T-helper 22 cell (primary cell): ENCODE data around the gene TOMM70.
"Not testable (repeated sequence)": the region's sequence is repeated elsewhere in the genome, so short reads cannot be mapped to it uniquely, and the experiment has no call there.

ENCODE experiments used
- DNase-seq: peaks from one replicate; pipeline ENCODE4 v3.0.0-alpha.2; 2020; ENCODE audit warnings: low read depth

TOMM70 gene

DNA sequence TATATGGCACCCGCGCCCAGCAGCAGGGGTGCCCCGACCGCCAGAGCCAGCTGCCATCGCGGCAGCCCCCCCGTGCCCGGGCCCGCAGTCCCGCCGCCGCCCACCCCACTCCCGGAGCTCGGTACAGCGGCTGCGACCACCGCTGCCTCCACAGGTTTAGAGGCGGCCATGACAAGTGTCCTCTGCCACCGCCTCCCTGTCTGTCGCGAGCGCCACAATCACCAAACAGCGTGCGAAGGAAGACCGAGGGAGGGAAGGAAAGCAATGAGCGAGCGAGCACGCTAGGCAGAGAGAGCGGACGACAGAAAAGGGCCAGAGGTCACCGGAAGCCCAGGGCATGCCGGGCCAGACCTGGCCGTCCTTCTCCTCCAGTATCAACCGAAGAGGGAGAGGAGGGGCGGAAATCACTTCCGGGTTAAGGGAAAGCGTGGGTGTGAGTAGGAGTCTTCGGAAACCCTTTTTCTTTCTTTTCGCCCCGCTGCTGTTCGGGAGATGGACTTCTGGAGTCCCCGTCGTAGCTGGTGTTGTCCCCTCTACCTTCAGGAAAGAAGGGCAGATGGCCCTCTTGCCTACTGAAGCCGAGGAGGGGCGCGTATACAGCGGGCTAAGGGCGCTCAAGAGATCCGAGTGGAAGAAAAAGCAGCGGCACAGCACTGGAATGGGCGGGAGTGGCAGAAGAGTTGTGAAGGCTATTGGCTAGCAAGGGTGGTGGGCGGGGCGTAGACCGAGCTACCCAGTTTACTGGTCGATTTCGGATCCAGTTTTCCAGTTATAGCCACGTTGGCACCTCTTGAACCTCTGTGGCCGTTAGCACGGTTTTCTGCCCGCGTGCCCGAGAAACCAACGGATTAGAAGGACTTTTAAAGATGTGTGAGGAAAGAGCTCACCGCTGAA, at the start of gene TOMM70, which contains the start of gene LNP1:
Gene TOMM70, minus strand, starts transcription at position 310 of the 894 bp plus-strand sequence. Its CDS starts 140 bp downstream, at position 170.
Gene LNP1, plus strand, starts transcription at position 760 of the 894 bp plus-strand sequence. CDS start 28,191 bp downstream, outside the sequence.
- peak; percentile 89 for DNase-seq

DNA sequence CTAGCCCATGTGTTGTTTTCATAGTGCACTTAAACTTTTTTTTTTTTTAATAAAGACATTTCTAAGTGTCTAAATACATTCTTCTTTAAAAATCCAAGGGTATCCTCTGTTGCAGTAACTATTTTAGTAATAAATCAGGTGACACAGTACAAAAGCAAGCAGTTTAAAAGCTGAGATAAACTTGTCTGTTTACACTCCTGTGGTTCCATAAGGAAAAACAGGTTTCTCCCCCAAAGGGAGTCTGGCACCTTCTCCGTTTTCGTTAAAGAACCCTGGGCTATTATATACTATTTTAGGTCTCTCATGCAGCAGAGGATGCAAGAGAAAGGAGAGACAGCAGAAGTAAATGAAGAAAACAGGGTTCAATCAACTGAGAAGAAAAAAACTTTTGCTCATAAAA, 48.3 kb upstream of the TOMM70 start:
- DNase-seq: no peak

DNA sequence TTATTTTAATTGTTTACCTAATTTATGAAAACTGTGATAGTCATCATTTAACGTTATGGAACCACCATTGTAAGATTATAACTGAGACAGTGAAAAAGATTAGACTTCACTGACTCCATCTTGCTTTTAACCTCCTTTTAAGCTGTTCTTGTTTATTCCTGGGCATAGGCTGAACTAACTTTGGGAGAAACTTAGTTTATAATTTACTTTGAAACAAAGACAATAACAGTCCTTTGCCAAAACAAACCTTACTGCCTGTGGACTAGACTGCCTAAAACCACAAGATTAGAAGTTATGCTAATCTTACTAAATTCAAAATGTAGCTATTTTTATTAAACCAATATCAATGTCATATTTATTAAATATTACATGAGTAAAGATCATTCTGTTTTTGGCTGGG, 47.2 kb upstream of the TOMM70 start:
- no peak for DNase-seq

DNA sequence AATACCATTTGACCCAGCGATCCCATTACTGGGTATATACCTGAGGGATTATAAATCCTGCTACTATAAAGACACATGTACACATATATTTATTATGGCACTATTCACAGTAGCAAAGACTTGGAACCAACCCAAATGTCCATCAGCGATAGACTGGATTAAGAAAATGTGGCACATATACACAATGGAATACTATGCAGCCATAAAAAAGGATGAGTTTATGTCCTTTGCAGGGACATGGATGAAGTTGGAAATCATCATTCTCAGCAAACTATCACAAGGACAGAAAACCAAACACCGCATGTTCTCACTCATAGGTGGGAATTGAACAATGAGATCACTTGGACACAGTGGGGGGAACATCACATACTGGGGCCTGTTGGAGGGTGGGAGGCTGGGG, 46.2 kb upstream of the TOMM70 start:
- not testable (repeated sequence) for DNase-seq

DNA sequence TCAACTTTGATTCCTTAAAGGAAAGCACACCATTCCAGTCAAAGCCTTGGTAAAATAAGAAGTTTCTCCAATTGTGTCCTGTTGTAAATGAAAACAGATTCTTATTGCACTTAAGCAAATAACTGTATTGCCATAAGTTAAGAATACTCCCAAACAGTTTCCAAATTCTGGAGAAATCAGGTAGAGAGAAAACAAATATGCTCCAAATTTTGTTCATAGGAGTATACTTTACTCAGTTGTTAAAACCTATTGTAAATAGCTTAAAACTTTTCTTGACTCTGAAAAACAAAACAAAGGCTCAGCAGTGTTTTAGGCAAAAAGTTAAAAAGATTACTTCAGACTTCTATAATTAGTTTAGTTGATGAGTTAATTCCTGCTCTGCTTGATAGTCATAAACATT, 42.8 kb upstream of the TOMM70 start:
- DNase-seq: no peak

DNA sequence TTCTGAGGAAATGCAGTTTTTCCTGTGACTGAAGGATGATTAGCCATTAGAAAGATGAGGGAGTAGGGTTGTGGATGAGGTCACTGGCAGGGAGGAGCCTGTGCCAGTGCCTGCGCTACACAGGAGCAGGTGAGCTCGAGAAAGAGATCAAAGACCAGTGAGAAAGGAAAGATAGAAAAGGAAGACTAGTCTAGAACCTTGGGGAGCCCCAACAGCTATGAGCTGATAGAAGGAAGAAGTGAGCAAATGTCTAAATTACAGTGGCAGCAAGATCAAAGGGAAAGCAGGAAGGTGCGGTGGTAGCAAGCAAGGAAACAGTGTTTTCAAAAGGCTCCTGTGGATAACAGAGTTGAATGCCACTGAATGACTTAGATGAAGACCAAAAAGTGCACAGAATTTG, 40.0 kb upstream of the TOMM70 start:
- DNase-seq: no peak

DNA sequence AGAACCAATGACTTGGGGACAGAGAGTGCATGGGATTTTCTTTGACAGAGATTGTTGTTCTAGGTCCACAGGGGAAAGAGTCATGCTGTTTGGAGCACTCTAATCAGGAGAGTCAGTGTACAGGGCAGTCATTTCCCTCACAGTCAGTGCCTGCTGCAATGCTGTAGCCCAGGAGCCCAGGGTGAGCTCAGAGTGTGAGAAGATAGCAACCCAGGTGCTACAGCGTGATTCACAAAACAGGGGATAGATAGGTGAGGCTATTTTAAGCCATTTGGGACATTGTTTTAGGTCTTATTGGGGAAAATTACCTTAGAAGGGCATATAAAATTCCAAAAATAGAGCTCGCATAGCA, 37.7 kb upstream of the TOMM70 start:
- DNase-seq: no peak

DNA sequence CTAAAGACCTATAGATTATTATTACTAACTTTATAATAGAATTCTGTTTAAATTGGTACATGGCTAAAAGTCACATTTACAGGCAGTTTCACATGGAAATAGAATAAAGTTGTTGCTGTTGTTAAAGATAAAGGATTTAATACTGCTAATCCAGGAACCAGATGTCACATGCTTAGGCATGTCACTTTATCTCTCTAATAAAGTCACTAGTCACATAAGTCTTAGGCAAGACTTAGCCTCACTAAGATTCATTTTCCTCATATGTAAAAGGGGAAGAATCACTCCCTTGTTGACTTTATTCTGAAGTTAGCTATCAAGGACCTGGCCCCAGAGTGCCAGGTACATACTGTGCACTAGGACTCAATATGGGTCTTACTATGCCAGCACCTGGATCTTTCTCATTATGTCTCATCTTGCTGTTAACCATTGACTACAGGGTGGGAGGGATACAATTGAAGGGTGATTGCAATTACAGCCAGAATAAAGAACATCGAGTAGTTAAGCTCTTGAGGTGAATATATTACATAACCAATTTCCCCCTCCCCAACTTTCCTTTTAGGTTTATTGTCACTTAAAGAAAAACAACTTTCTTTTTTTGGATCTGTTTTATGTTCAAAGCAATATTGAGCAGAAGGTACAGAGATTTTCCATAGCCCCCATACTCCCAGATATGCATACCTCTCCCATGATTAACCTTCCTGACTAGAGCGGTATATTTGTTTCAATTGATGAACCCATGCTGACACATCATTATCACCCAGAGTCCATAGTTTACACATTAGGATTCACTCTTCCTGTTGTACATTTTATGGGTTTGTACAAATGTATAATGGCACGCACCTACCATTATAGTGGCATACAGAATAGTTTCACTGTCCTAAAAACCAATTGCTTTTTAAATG, 37.1 kb upstream of the TOMM70 start:
- DNase-seq: no peak

DNA sequence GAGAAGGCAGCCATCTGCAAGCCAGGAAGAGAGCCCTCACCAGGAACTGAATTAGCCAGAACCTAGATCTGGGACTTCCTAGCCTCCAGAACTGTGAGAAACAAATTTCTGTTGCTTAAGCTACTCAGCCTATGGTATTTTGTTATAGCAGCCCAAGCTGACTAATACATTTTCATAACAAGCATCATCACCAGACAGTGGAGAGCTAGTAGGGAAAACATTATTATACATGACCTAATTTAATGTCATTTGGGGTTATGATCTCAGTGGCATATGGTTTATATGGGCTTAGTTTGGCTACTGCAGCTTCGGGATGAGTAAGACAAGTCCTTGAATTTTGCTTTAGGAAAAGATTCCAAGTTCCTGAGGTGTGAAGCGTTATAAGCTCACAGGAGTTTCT, 36.1 kb upstream of the TOMM70 start:
- no peak for DNase-seq

DNA sequence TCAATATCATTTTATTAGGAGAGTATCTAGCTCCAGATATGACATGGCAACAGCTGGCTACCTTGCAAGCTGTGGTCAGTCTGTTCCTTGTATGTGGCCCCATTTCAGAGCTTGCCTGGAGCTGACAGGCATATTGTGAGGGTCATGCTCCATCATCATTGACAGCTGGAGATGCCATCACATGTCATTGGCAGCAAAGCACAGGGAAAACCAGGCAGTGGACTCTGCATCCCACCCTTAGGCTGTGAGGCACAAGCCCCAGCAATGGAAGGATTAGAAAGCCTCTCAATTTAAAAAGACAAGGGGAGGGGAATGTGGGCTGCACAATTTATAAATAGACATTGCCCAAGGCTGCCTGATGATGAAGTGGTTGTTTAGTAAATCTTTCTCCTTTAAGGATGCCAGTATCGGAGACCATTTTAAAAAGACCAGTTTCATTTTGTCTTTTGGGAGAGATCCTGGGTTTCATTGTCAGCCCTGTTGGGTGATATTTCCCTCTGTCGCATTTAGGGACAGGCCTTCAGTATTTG, 28.4 kb upstream of the TOMM70 start:
- DNase-seq: no peak

DNA sequence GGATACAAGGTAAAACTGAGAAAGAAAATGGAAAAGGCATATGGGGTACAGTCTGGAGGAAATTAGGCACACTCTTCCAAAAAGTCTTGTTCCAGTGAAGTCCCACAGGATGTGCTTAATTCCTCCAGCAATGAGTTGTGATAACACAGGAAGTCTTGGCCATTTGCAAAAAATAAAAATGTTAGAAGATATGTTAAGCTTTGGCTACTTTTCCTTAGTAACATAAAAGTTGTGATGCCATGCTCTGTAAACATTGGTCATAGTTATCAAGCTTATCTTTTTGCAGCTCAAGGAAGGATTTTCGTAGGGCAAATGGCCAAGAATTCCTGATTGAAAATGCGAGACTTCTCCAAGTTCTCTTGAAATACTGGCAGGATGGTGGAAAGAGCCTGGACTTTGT, 26.8 kb upstream of the TOMM70 start:
- DNase-seq: no peak

DNA sequence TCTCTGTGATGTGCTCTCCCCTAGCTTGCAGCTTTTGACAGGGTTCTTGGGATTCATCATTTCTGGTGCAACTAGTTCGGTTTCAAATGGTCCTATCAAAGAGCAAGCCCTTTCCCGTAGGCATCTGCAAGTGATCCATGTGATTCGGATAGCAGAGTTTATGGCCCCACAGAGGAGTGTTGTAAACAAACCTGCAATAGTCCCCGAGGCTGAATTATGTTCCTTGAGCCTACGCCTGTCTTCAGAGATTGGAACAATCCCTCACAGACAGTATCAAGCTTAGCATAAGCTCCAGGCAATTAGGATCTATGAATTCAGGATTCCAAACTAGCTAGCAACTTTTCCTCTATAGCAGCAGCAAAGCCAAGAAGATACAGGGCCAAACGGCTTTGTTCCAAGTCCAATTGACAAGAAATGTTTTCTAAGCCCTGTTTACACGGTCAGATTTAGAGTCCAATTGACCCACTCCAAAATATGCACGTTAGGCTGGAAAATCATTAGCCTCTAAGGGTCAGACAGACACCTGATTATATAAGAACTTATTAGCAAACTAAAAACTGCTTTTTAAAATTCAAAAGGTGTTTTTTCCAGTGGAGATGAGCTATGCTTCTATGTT, 25.3 kb upstream of the TOMM70 start:
- DNase-seq: no peak

DNA sequence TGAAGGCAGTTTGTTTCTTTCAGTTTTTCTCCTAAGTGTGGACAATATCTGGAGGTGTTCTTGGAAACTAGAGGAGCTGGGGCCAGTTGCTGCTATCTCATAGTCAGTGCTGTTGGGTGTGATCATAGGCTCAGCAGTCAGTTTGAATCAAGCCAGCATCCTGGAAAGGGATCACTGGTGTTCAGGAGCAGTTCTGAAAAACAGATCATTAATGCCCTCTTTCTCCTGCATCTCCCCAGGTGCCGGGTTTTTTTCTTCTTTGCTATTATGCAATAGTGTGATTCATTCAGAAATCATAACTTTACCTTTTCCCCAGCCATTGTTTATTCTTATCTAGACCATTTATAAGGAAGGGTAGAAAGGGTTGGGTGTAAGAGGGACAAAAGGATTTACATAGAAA, 24.4 kb upstream of the TOMM70 start:
- DNase-seq: no peak

DNA sequence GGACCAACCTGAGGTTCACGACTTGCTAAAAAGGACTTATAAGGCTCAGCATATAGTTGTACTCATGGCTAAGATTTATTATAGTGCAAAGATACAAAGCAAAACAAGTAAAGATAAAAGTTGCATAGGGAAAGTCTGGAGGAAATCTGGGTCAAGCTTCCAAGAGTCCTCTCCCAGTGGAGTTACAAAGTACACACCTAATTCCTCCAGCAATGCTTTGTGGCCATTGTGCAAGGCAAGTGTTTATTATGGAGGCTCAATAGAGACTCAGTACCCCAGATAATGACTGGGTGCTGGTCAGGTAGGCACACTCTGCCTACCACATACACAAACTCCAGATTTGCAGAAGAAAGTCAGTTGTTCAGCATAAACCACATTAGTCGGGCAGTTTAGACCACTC, 23.4 kb upstream of the TOMM70 start:
- DNase-seq: no peak

DNA sequence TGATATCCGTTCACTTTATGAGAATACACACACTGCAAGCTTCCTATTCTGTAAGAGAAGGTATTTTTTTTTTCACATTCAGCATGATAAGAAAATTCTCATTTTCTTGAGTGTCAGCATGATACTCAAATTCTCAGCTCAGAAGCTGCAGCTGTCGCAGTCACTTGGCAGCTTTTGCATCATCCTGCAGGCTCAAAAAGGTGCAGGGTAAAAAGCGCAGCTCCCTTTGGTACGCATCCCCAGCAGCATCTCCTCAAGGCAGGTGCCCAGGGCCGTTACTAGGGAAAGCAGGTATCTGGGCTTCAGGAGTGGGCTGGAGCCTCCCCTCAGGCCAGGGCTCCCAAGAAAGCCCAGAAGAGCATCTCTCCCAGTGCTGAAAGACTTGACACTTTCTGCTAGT, 22.7 kb upstream of the TOMM70 start:
- no peak for DNase-seq

DNA sequence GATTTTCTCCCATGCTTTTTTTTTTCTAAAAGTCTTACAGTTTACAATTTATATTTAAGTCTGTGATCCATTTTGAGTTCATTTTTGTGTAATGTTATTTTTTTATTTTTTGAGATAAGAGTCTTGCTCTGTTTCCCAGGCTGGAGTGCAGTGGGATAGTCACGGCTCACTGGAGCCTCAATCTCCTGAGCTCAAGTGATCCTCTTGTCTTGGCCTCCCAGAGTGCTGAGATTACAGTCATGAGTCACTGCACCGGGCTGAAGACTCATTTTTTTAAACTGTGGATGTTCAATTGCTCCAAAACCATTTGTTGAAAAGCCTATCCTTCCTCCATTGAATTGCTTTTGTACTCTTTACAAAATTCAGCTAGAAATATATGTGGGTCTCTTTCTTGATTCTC, 20.0 kb upstream of the TOMM70 start:
- no peak for DNase-seq

DNA sequence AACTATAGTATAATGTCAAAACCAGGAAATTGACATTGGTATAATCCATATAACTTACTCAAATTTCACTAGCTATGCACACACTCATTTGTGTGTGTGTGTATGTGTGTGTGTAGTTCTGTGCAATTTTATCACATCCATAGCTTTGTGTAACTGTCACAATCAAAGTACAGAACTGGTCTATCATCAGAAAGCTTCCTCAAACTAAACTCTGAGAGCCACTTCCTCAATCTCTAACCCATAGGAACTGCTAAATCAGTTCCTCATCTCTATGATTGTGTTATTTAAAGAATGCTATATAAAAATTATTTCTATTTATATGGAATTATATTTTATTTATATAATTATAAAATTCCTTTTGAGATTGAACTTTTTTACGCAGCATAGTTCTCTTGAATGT, 18.5 kb upstream of the TOMM70 start:
- DNase-seq: no peak

DNA sequence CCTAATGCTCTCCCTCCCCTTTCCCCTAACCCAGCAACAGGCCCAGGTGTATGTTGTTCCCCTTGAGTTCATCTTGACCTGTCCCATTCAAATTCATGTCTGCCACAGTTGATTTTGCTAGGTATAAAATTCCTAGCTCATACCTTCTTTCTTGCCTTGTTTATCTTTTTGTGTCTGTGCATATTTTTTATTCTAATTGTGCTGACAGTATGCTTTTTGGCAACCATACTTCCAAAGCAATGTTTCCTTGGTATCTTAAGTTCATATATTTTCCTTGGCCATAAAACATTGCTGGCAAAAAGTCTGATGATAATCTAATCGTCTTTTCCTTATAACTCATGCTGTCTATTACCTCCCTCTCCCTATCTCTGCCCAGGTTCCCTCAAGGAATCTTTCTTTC, 16.0 kb upstream of the TOMM70 start:
- no peak for DNase-seq

DNA sequence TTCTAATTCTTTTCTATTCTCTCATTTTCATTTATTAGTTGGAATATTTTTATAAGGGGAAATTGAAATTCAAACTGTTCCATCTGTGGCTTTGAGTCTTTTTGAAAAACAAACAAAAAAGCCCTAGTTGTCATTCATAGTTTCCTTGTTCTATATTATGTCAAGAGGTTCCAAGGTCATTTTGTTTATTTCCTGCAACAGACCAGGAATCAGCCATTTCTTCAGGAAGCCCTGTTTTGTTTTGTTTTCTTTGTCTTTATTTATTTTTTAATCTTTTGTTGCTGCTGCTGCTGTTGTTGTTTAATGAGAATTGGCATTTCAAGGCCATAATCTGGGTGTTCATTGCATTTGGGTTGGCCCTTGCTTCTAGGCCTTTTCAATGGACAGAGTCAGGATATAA, 15.3 kb upstream of the TOMM70 start:
- no peak for DNase-seq

DNA sequence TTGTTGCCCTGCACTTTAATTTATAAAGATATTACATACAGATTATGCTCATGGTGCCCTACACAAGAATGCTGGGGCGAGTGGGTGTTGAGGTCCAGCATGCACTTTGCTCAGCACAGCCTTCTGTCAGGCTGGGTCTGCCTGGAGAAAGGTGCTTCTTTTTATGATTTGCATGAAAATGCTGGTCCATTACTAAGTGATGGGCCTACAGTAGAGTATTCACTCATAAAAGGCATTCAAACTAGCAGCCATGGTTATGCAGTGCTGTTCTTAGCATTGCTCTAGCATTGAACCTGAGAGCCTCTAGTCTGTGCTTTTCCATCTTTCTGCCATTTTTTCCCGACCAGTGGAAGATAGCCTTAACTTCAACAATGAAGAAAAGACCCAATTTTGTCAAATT, 12.7 kb upstream of the TOMM70 start:
- DNase-seq: no peak

DNA sequence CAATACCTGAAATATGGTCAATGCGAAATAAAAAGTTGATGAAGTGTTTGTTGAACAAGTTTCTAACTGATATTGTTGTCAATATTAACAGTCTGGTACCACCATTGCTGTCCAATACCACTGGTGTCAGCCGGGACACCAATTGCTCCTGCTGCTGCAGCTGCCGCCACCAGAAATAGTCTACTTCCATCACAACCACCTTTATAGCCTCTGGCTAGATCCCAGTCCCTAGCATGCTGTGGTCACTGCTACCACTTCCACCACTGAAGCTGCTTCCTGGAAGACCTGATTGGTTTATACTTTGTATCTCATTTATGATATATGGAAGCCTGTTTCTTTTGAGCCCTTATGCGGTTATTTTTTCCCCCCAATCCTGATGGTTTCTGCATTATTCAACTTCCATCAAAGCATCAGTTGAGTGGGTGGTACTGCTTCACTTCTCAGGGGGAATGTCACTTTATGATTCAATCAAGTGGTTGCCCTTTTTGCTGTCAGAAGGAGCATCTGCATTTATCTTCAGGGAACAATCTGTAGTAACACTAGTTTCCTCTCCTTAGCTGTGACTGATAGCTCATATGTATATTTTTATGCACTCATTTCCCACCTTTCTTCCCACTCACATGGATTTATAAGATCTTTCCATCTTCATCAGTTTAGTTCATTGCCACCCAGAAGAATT, 12.2 kb upstream of the TOMM70 start:
- DNase-seq: no peak
